Muscle layer of colon (tissue), 2 donors: Measurements from ENCODE around the gene CUX1.
"Not testable (repeated sequence)": the region's sequence is repeated elsewhere in the genome, so short reads cannot be mapped to it uniquely, and the experiment has no call there.

Experiments used
- H3K27ac ChIP-seq: one replicate; pipeline ENCODE4 v1.7.0; 2013; ENCODE audit warnings: low read depth, mild to moderate bottlenecking, low read length, moderate library complexity
- H3K27me3 ChIP-seq, 2 donors: one replicate each; pipeline ENCODE4 v1.7.0; 2013; ENCODE audit warnings: low read length in 2 of 2, mild to moderate bottlenecking in 2 of 2; ENCODE audit not compliant: insufficient read depth in 2 of 2, control insufficient read depth in 1 of 2
- H3K36me3 ChIP-seq: one replicate; pipeline ENCODE4 v1.7.0; 2013; ENCODE audit warnings: mild to moderate bottlenecking, low read length; ENCODE audit not compliant: insufficient read depth
- H3K4me1 ChIP-seq: one replicate; pipeline ENCODE4 v1.7.0; 2013; ENCODE audit warnings: mild to moderate bottlenecking, low read length; ENCODE audit not compliant: insufficient read depth
- H3K4me3 ChIP-seq, 2 donors: one replicate each; pipeline ENCODE4 v1.7.0; 2013; ENCODE audit warnings: low read length in 2 of 2, low read depth in 1 of 2, mild to moderate bottlenecking in 1 of 2, moderate library complexity in 1 of 2
- H3K9ac ChIP-seq: one replicate; pipeline ENCODE4 v1.7.0; 2013; ENCODE audit warnings: low read length
- H3K9me3 ChIP-seq: one replicate; pipeline ENCODE4 v1.7.0; 2013; ENCODE audit warnings: mild to moderate bottlenecking, low read length
- donor health status: abdominal sarcoma.
- donor health status: Adenocarcinoma of cecum.

CUX1 gene

DNA sequence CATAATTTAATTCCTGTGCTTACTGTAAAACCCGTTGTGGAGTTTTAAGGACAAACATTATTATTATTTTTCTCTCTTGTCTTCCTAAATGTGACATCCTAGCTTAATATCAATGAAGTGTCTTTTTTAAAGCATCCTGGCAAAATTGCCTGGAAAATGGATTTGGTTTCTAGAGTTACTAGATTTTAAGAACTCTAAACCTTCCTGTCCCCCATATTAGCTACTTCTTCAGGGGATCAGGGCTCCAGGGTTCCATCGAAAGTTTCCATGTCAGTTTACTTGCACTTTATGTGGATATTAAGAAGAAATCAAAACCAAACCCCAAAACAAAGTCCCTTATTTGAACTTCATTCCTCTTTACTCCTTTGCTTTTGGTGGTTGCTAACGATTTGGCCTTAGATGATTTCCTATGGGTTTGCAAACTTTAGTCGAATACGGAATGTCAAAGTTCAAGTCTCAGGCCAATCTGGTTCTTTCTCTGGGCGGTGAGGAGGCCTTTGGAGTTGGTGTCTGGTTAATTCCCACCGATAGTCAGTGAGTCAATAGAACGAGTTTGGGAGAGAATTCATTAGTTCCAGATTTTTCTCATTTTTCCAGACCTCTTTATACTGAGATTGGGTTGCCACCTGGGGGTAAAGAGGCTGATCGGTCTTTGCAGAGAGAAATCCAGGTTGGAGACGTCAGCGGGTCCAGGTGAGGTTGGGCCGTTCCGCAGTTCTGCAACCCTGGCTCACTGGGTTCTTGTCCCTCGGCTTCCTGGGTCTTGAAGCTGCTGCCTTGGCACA, 1.1 kb downstream of the CUX1 start:
- H3K9ac ChIP-seq = no peak overlapping the region
- H3K27me3 ChIP-seq = no peaks in the 10 kb centered on the region
- H3K4me1 ChIP-seq = peaks cover 28% of the 10 kb centered on the region
- H3K4me3 ChIP-seq = peak overlapping the region in 1 of 2 donors; percentile 59
- H3K9me3 ChIP-seq = no peaks in the 10 kb centered on the region
- H3K27ac ChIP-seq = peak overlapping the region; percentile 37
- no peaks in the 10 kb centered on the region for H3K36me3 ChIP-seq

DNA sequence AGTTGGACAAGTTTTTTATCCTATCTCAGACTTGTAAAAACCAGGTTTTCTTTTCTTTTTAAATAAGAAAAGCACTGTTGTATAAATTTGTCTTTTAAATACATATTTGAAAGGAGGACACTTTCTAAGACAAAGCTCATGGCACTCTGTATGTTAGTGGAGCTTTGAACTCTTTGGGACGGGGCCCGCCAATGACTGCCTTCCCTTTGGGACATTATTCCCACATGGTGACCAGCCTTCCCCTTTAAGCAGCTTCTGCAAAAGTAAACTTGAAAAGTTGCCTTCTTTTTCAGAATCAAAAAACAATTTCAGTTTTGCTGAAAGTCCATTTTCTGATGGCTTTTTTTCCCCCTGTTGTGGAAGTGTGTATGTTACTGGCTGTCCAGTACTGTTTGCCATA, 1.8 kb downstream of the CUX1 start:
- Histone ChIP-seq H3K27ac (peak overlapping the region; percentile 37), H3K9me3 (no peaks in the 10 kb centered on the region), H3K4me3 (no peak overlapping the region), H3K9ac (no peak overlapping the region), H3K27me3 (no peaks in the 10 kb centered on the region), H3K36me3 (no peaks in the 10 kb centered on the region), H3K4me1 (peaks cover 25% of the 10 kb centered on the region)

DNA sequence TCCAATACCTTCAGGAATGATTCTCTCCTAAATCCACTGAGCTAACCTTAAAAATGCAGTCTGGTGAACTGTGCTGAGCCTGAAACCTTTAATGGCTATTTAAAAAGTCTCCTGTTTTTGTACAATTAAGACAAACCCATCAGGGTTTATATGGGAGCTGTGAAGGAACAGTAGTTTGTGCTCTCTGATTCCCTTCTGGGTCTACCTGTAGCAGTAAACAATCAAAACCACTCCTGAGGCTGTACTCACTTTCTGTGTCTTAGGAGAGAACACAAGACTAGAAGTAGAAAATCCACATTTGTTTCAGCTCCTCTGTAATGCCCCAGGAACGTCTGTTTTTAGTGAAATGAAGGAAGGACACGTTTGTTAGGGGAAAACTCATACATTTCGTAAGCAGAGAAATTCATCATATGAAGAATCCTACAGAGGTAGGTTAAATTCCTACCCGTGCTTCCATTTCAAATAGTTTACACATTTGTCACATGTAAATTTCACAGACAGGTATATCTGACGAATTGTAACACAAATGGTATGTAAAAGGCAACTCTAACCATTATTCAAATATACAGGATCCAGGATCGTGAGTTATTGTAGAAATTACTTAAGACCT, 2.6 kb downstream of the CUX1 start:
- Histone ChIP-seq H3K4me1 (peaks cover 25% of the 10 kb centered on the region), H3K36me3 (no peaks in the 10 kb centered on the region), H3K4me3 (no peak overlapping the region), H3K9ac (peak overlapping the region; percentile 1), H3K9me3 (no peaks in the 10 kb centered on the region), H3K27ac (no peak overlapping the region), H3K27me3 (no peaks in the 10 kb centered on the region)

DNA sequence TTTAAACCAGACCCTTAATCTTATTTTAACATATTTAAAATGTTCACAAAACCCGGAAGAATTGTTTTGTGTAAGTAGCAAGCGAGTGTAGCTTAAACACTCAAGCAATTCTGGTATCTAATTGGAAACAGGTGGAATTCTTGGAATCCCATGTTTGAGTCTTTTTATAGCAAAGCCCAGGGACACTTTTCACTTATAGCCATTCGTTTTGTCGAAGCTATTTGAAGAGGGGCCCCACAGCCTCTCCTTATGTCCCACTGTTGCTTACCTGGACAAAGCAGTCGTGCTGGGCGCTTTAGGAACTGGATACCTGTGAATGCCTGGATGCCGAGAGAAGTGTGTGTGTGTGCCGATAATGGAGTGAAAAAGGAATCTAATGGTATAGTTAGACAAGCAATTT, 3.3 kb downstream of the CUX1 start:
- Histone ChIP-seq H3K9ac (no peak overlapping the region), H3K27me3 (no peaks in the 10 kb centered on the region), H3K9me3 (no peaks in the 10 kb centered on the region), H3K36me3 (no peaks in the 10 kb centered on the region), H3K27ac (no peak overlapping the region), H3K4me1 (peaks cover 25% of the 10 kb centered on the region), H3K4me3 (no peak overlapping the region)

DNA sequence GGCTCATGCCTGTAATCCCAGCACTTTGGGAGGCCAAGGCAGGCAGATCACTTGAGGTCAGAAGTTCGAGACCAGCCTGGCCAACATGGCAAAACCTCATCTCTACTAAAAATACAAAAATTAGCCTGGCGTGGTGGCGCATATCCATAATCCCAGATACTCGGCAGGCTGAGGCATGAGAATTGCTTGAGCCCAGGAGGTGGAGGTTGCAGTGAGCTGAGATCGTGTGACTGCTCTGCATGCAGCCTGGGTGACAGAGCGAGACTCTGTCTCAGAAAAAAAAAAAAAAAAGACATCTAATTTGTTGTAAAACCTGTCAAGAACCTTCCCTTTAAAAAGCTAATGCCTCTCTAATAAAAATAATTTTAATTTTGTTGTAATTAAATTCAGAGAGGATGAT, 5.2 kb downstream of the CUX1 start:
- H3K36me3 ChIP-seq, H3K27me3 ChIP-seq, H3K9ac ChIP-seq, H3K27ac ChIP-seq, H3K4me3 ChIP-seq, H3K9me3 ChIP-seq: not testable (repeated sequence)
- H3K4me1 ChIP-seq = peaks cover 25% of the 10 kb centered on the region

DNA sequence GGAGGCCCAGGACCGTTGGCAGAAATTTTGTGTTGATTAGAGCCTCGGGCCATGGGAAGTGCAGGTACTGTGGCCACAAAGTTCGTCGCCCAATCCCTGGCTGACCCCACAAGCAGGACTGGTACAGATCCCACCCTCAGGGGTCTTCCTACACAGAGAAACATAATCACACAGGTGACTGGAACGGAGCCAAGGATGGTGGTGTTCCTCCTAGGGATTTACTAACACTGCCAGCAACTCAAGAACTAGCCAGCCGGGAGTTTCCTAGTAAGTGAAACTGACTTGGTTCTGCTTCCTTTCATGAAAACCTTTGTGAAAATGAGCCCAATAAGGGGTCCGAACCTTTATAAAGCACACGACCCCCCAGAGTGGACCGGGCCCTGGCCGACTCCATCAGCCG, 5.7 kb downstream of the CUX1 start:
- Histone ChIP-seq H3K9ac (no peak overlapping the region), H3K4me1 (peaks cover 21% of the 10 kb centered on the region), H3K9me3 (no peaks in the 10 kb centered on the region), H3K36me3 (no peaks in the 10 kb centered on the region), H3K4me3 (no peak overlapping the region), H3K27me3 (no peaks in the 10 kb centered on the region), H3K27ac (no peak overlapping the region)

DNA sequence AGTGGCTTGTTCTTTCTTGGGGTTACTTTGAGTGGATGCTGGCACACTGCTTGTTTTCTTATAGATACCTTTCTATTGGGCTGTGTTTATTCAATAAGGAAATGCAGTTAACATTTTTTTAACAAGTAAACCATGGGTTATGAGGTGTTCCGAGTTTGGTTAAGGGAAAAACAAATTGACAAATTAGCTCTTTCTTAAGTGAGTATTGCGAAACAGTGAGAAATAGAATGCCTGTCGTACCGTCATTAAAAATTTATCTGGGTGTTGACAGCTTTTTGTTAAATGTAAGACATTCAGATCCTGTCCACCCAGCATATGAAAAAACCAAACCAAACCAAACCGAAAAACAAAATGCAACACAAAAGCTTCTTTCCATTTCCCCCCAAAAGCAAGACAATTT, 6.2 kb downstream of the CUX1 start:
- no peak overlapping the region for H3K27ac ChIP-seq
- no peak overlapping the region for H3K9ac ChIP-seq
- H3K4me1 ChIP-seq = peaks cover 16% of the 10 kb centered on the region
- no peaks in the 10 kb centered on the region for H3K36me3 ChIP-seq
- no peaks in the 10 kb centered on the region for H3K27me3 ChIP-seq
- no peak overlapping the region for H3K4me3 ChIP-seq
- no peaks in the 10 kb centered on the region for H3K9me3 ChIP-seq

DNA sequence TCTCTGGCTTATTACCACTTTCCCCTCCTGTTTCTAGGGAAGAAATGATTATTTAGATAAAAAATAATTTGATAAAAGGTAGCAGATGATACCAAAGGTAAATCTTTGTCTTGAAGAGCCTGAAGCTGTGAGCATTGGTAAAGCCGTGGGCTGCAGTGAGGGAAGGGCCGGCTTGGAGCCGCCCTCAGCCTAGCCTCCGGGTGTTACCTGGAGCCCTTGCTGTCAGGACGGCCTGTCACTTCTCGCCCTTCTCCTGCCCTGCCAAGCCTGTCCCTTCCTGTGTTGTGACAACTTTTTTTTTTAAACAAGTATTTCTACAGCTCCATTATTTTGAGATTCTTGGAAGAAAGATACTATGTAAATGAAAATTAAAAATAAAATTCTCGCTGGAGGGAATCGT, 7.0 kb downstream of the CUX1 start:
- Histone ChIP-seq H3K9me3 (no peaks in the 10 kb centered on the region), H3K27me3 (no peaks in the 10 kb centered on the region), H3K27ac (no peak overlapping the region), H3K4me1 (peaks cover 7% of the 10 kb centered on the region), H3K9ac (no peak overlapping the region), H3K4me3 (no peak overlapping the region), H3K36me3 (no peaks in the 10 kb centered on the region)

DNA sequence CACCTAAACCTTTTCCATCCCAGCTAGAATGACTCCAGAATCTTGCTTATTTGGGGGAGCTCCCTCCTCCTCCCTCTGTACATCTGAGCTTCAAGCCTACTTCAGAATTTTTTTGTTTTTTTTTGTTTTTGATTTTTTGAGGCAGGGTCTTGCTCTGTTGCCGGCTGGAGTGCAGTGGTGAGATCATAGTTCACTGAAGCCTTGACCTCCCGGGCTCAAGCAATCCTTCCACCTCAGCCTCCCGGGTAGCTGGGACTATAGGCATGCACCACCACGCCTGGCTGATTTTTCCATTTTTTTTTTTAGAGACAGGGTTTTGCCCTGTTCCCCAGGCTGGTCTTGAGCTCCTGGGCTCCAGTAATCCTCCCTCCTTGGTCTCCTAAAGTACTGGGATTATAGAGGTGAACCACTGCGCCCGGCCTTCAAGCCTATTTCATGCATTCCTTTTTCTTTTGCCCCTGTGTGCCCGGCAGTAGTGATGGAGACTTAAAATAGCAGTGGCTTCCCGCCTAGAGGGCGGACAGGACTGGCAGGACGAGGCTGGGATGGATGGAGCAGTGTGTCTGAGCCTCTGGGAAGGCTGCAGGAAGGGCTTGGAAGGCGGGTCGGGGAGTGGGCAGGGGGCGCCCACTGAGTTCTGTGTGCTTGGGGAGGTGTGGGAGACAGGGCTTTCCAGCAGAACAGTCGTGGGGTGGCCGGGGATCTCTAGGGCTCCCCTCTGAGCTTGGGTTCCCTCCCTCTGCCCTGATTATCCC, 8.8 kb downstream of the CUX1 start:
- H3K4me1 ChIP-seq = no peaks in the 10 kb centered on the region
- no peak overlapping the region for H3K27ac ChIP-seq
- H3K9ac ChIP-seq = no peak overlapping the region

DNA sequence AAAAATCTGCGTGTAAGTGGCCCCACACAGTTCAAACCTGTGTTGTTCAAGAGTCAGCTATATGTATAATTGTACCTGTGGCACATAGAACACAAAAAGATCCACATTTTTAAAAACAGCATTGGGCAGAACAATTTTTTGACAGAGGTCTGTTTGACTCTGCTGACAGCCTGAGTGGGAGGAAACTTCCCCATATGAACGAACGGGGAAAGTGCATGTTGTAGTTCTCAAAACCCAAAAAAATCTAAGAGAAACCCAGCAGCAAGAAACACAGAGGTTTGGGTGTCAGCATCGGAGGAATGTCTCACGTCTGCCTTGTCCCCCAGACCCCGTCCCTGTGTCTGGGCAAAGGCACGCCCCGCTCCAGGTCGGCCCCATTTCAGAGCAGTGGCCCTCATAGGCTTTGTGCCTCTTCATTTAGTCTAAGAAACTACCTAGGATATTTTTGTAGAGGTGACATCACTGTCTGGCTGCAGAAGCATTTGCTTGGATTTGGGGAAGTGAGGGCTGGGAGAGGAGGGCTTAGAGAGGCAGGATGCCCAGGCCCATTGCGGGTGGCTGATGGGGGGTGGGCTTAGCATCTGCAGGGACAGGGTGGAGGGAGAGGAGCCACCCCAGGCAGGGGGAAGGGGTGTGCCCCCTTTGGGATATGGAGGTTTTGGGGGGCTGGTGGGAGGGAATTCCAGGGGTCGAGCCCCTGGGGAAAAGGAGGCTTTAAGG, 11.0 kb downstream of the CUX1 start:
- H3K27ac ChIP-seq = no peak overlapping the region

More for the DNA sequence above, 8.8 kb downstream of the CUX1 start:
- Histone ChIP-seq H3K27me3 (no peaks in the 10 kb centered on the region), H3K36me3 (no peaks in the 10 kb centered on the region), H3K9me3 (no peaks in the 10 kb centered on the region), H3K4me3 (no peak overlapping the region)

DNA sequence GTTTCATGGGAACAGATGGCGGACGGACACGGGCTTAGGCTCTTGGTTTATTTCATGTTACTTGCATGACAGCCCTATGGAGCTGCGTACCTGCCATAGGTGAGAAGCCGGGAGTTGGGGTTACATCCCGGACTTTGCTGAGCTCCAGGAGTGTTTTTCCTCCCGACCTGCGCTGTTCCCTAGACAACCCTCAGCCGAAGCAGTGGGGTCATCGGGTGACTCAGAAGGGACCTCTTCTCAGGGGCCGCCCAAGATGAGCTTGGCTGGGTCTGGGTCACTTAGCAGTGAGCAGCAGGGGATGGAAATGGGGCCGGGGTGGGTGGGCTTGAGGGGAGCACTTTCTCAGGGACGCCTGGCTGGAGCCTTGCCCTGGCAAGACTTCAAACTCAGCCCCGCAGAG, 11.9 kb downstream of the CUX1 start:
- Histone ChIP-seq H3K27ac (no peak overlapping the region), H3K36me3 (no peaks in the 10 kb centered on the region), H3K4me1 (no peaks in the 10 kb centered on the region), H3K27me3 (no peaks in the 10 kb centered on the region), H3K9ac (no peak overlapping the region), H3K9me3 (no peaks in the 10 kb centered on the region), H3K4me3 (no peak overlapping the region)

More for the DNA sequence above, 11.0 kb downstream of the CUX1 start:
- no peaks in the 10 kb centered on the region for H3K9me3 ChIP-seq
- H3K4me3 ChIP-seq = no peak overlapping the region
- no peaks in the 10 kb centered on the region for H3K4me1 ChIP-seq
- H3K36me3 ChIP-seq = no peaks in the 10 kb centered on the region
- H3K9ac ChIP-seq = no peak overlapping the region
- no peaks in the 10 kb centered on the region for H3K27me3 ChIP-seq
